Activated naive CD4-positive, alpha-beta T cell treated with anti-CD3 and anti-CD28 coated beads, Interleukin-2, amount 50 U/mL, for 16 hours (primary cell): Measurements from ENCODE around the gene PRKCH.

Source experiments
- DNase-seq: peaks from one replicate; pipeline ENCODE4 v3.0.0-alpha.2; 2020

PRKCH gene

GRCh38 chr14:61558271-61558670, 236.9 kb downstream of the PRKCH start:
- DNase-seq, result no peak

GRCh38 chr14:61559641-61560201, 238.3 kb downstream of the PRKCH start:
- no peak for DNase-seq

- no peak for DNase-seq
Measured at GRCh38 chr14:61560323-61560722, 238.9 kb downstream of the PRKCH start.

- DNase-seq, result no peak
Measured at GRCh38 chr14:61561104-61561503, 239.7 kb downstream of the PRKCH start.

GRCh38 chr14:61561657-61562276, 240.4 kb downstream of the PRKCH start:
- no peak for DNase-seq

GRCh38 chr14:61562321-61563161, 241.2 kb downstream of the PRKCH start:
- peak; percentile 46 for DNase-seq

GRCh38 chr14:61563162-61563511, 241.8 kb downstream of the PRKCH start:
- DNase-seq, result no peak

- DNase-seq, result no peak
Measured at GRCh38 chr14:61563880-61564617, 242.7 kb downstream of the PRKCH start.

GRCh38 chr14:61564618-61565091, 243.3 kb downstream of the PRKCH start:
- DNase-seq, result no peak

- no peak for DNase-seq
Measured at GRCh38 chr14:61565181-61565580, 243.8 kb downstream of the PRKCH start.

- no peak for DNase-seq
Measured at GRCh38 chr14:61565836-61566536, 244.6 kb downstream of the PRKCH start.

GRCh38 chr14:61566537-61567225, 245.3 kb downstream of the PRKCH start:
- DNase-seq, result no peak

- no peak for DNase-seq
Measured at GRCh38 chr14:61567838-61568571, 246.6 kb downstream of the PRKCH start.

- peak; percentile 70 for DNase-seq
Measured at GRCh38 chr14:61568572-61569011, 247.2 kb downstream of the PRKCH start.

GRCh38 chr14:61569308-61569707, 247.9 kb downstream of the PRKCH start:
- no peak for DNase-seq

GRCh38 chr14:61569812-61570548, 248.6 kb downstream of the PRKCH start:
- peak; percentile 27 for DNase-seq

- DNase-seq, result no peak
Measured at GRCh38 chr14:61570549-61571290, 249.3 kb downstream of the PRKCH start.

- no peak for DNase-seq
Measured at GRCh38 chr14:61571917-61572316, 250.5 kb downstream of the PRKCH start.

GRCh38 chr14:61573321-61573720, 251.9 kb downstream of the PRKCH start:
- no peak for DNase-seq
